Dedifferentiated amniotic fluid mesenchymal stem cell (primary cell): Measurements from ENCODE around the gene CHTOP.
"Not testable (repeated sequence)": the region's sequence is repeated elsewhere in the genome, so short reads cannot be mapped to it uniquely, and the experiment has no call there.

Experiments
- DNase-seq: peaks from one replicate; pipeline ENCODE4 v3.0.0-alpha.2; 2016; ENCODE audit errors: extremely low spot score

CHTOP gene

DNA sequence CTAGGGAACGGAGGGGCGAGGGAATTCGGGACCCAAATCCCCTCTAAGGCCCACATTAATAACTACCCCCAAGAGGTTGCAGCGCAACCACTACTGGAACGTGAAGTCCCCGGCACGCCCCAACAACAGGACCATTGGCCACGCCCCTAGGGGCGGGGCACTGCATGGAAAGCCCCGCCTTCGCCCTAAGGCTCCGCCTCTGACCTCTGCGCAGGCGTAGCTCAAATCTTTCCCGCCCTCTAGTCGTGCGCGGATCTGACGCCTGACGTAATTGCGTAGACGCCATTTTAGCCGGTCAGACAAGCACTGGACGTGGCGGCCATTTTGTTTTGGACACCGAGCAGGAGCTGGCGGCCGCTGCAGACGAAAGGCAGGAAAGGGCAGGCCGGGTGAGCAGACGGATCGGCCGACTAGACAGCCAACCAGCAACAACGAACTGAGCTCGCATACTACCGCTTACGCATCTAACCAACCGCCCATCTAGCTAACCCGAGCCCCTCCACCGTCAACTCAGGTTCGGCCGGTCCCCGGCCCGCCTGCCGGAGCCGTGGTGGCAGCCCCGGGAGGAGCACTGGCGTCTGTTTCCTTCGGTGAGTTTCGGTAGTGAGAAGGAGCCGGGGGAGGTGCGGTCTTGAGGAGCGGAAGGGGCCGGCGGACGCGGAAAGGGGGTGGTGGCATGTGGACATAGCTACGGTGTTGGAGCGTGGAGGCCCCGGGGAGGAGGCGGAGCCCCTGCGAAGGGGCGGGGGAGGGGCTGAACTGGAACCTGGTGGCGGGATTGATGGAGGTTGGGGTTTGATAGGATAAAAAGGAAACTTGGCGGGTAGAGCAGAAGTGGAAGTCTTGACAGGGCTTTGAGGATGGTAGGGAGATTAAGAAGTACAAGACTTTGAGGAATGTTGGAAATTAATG, at the start of gene CHTOP:
CHTOP (plus strand) TSS at position 313 of the 912 bp plus-strand sequence. CDS start 2,523 bp downstream, outside the sequence.
- peak; percentile 99 for DNase-seq

DNA sequence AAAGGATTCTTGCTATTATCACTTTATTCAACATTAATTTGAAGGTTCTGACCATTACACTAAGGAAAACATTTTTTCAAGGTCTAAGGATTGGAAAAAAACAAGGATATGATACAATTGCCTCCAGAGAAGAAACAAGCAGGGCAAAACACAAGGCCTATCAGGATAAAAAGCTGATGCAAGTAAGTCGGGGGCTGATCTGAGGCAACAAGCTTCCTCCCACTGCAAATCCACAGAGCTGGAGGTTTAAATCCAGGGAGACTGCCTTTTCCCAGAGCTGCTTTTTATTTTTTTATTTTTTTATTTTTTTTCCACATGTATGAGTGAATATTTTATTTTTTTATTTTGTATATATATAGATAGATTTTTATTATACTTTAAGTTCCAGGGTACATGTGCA, 48.9 kb upstream of the CHTOP start:
- no peak for DNase-seq

DNA sequence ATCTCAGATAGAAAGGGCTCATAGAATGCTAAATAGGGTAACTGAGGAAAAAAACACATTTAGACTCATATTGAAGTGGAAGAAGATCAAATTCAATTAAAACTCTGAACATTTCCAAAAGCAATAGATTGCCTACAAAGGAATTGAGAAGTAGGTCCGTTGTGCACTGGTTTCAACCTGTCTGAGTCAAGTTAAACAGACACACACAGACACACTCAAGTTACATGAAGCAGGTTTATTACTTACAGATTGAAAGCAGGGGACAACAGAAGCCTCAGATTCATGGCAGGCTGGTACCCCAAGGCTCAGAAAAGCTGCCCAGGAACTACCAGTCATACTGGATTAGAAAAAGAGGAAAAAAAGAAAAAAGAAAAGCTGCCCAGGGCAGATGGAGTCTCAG, 47.5 kb upstream of the CHTOP start:
- DNase-seq: no peak

DNA sequence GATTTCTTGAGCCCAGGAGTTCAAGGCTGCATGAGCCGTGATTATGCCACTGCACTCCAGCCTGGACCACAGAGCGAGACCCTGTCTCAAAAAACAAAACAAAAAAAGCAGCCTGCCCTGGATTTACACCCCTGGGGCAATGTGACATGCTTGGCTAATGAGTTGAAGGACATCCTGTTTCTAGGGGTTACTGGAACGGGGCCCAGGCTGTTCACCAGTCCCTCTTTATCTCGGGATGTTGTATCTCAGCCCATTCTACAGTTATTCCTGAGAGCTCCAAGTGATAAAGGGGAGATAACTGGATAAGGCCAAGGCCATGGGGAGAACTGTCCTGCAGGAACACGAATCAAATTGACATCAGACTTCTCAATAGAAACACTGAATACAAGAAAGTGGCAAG, 46.6 kb upstream of the CHTOP start:
- DNase-seq: no peak

GRCh38 chr1:153588033-153588432, 45.8 kb upstream of the CHTOP start:
- DNase-seq: not testable (repeated sequence)

DNA sequence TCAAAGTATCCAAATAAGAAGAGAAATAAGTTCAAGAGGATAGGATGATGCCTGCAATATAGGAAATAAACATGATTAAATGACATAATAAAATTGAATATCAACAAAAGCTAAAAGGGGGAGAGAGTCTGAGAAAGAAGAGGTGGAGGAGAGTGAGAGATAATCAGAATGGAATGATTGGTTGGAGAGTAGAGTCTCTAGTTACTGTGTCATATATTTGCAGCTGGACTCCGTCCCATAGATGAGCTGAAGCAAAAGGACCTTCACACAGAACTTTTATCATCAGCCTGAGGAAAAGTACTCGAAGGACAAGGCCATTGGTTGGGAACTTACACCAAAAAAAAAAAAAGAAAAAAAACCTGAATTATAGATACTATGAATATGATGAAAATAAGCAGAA, 45.4 kb upstream of the CHTOP start:
- no peak for DNase-seq

GRCh38 chr1:153592748-153593147, 41.1 kb upstream of the CHTOP start:
- DNase-seq: no peak

DNA sequence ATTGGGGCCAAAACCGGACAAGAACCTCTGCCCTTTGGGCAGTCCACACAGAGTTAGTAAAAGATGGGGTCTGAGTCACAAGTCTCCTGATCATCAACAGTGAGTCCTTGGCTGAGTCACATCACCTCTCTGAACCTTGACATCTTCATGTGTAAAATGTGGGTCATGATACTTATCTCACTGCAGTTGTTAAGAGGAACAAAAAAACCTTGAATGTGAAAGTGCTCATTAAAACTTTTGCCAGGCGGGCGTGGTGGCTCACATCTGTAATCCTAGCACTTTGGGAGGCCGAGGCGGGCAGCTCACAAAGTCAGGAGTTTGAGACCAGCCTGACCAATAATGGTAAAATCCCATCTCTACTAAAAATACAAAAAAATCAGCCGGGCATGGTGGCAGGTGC, 36.7 kb upstream of the CHTOP start:
- DNase-seq: no peak

GRCh38 chr1:153598309-153599172, 35.3 kb upstream of the CHTOP start:
- DNase-seq: no peak

DNA sequence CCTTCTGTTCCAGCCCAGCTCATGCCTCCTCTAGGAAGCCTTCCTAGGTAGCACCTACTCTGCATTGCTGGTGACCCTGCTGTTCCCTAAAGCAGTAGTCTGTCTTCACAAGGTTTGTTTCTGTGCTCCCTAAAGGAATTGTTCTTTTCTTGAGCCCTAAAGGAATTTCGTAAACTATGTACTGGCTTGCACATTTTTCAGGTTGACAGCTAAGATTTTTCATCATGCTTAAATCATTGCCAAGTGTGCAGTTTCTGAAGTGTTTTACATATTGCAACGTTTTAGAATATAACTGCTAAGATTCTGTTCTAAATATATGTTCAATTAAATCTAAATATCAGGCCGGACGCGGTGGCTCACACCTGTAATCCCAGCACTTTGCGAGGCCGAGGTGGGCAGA, 34.0 kb upstream of the CHTOP start:
- DNase-seq: no peak

GRCh38 chr1:153602749-153603148, 31.1 kb upstream of the CHTOP start:
- no peak for DNase-seq

- DNase-seq: no peak
These were observed 27.7 kb upstream of the CHTOP start for GRCh38 chr1:153606194-153606593.

GRCh38 chr1:153607381-153607780, 26.5 kb upstream of the CHTOP start:
- no peak for DNase-seq

DNA sequence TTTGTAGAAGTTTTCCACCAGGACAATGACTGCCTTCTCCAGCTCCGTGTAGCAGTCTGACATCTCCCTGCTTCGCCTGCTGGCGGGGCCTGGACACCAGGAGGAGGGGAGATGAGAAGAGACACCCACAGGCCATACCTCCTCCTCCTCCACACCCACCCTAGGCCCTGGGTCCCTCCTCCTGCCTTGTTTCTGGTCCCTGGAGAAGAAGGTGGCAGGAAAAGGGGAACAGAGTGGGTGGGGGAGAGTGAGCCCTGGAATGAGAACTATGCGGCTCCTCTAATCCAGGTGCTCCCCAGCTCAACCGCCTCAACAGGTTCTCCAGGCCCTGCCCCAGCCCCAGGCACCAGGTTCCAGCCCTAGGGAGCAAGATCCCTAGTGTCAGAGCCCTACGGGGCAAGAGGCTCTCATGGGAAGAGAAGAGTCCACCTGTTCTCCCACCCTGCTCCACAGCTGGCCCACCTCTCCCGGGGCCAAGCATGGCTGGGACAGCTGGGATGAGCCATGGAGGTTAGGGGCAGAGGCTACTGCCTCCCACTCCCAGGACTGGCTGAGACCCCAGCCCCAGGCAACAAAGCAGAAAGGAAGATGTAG, 25.7 kb upstream of the CHTOP start:
- DNase-seq: no peak

DNA sequence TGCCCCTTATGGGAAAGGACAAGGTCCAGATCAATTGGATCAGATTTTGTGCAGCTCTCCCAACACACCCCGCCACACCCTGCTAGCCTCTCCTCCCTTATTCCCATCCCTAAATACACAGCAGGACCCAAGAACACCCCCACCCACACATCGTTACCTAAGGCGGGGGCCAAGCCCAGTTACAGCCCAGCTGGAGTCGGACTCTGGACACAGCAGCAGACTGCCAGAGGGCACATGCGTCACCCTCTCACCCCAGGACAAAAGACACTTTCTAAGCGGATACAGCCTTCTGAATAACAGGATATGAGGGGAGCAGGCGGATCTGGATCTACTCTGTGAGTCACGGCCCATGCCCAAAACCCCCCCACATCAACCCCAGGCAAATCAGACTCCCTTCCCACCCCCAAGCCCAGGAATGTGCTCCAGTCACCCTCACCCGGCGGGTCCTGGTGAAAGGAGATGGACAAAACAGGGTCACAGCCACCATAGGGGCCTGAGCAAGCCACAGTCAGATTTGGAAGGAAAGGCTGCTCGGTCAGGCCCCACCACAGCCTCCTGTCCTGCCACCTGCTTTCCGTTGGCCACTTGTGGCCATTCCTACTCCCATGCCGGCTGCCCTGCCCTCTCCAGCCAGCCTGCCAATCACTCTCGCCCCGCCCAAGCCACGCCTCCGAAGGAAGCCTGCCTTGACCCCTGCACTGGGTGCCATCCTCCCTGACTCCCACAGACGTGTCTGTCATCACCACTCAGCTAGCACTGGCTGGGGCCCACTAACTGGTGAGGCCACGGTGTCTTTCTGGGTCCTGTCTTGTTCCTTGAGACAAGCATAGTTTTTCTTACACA, 24.9 kb upstream of the CHTOP start:
- peak; percentile 68 for DNase-seq

DNA sequence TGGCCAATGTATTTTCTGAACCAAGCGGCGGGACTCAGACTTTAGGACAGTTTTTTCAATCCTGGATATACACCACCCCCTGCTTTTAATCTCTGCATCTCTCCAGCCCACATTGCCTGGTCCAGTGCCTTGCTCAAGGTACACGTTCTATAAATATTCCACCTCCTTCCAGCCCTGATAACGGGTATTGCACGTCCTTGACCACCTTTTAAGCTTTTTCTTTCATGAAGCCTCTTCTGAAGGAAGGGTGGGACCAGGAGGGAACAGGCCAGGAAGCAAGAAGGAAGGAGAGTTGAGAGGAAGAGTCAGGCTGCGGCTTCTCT, 24.3 kb upstream of the CHTOP start:
- DNase-seq: no peak

DNA sequence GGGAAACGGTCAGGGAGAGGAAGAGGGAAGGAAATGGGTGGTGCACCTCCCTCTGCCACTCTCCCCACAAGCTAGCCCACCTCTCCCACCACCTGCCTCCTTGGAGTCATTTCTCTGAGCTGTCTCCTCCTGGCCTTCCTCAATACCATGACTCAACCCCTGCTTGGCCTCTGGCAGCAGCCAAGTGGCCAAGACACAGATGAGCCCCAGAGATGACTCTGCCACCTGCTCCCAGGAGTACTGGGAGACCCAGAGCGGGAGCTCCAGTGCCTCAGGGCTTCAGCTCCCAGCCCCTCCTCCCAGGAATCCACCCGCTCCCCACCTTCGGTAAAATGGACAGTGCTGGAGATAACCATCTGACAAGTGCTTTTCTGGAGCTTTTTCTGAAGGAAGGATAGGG, 23.5 kb upstream of the CHTOP start:
- DNase-seq: no peak

DNA sequence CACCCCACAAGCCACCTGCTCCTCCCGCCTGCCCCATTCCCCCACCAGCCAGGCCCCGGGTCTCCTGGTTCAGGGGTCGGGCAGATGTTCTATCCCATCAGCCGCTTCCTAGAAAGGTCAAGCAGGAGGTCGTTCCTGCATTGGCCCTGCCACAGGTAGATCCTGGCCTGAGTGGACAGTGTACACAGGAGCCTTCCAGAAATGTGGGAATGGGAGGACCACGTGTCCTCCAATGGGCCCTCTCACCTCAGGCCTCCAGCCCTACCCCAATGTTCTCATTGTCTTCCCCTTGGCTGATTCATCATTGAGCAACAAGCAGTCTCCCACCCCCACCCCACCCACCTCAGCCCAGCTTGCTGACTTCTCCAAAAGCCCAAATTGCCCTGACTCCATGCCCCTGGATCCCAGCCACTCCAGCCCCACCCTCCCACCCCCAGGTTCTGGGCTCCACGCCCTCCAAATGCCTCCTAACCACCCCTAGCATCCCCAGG, 23.0 kb upstream of the CHTOP start:
- no peak for DNase-seq

GRCh38 chr1:153611356-153611755, 22.5 kb upstream of the CHTOP start:
- DNase-seq: no peak

DNA sequence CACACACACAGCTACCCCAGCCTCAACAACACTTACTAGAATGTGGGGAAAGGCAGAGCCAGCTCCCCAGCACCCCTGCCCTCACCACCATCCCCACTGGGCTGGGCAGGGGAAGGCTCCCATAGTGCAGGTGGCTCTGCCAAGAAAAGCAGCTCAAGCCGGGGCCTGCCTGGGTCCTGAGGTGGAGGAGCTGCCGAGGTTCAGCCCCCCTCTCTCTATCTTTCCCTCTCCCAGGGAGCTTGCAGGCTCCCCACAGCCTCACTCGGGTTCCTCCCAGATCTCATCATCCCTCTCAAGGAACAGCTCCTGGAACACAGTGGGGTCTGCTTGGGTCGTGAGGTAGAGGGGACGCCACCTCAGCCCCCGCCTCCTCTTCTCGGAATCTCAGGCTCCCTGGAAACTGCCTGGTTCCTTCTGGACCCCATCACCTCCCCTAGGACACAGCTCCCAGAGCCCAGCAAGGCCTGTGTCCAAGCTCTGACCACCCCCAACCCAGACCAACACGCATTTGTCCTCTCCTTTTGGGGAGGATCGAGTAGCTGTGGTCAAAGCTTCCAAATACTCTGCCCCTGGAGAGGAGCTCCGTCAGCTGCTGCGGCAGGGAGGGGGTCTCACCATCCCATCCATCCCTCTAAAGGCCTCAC, 21.6 kb upstream of the CHTOP start:
- DNase-seq: no peak

GRCh38 chr1:153612755-153613331, 21.0 kb upstream of the CHTOP start, which contains the start of gene S100A16:
Gene S100A16, minus strand, starts transcription at chr1:153613137. Its CDS starts 4,986 bp downstream, at chr1:153608151.
- DNase-seq: peak; percentile 57
